GM21526 (cell line): ENCODE data around the gene OR5K4.
"Not testable (repeated sequence)": the region's sequence is repeated elsewhere in the genome, so short reads cannot be mapped to it uniquely, and the experiment has no call there.

Experiments used
- ATAC-seq: cut with Tn5 transposase; IDR thresholded peaks from one replicate; pipeline ENCODE4 v1.9.1; 2021; ENCODE audit warnings: moderate library complexity; ENCODE audit not compliant: unreplicated experiment, low FRiP score

The OR5K4 gene

DNA sequence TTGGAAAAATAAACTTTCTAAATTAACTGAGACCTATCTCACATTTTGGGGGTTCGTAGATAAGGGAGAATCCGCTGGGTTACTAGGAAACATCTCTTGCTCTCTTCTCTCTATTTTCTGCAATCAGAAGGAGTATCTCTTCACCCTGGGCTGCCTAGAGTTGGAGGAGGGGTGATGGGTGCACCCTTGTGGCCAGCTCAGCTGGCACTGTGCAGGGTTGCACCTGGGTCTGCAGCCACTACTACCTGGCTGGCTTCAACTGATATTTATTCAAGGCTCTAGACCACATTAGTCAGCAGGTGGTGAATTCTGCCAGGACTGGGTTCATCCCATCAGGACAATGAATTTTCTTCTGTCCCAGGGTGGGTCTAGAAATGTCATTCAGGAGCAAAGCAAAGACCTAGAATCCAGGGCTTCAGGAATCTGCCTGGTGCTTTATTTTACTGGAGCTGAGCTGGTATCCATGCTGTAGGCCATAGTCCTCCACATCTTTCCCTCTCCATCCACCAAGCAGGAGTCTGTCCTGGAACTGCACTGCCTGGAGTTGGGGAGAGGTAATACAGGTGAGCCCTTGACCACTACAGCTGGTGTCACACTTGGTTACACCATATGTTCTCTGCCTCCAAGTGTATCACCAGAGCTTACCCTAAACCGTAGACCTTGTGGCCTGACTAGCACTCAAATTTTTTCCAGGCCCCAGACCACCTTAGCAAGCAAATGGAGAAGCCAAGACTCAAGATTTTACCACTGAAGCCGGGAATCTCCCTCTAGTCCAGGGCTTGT lies 14.0 kb downstream of the OR5K4 start:
- no peak for ATAC-seq

- ATAC-seq, result no peak
Measured at GRCh38 chr3:98371186-98371585, 17.5 kb downstream of the OR5K4 start.

GRCh38 chr3:98371853-98372252 lies 18.2 kb downstream of the OR5K4 start:
- ATAC-seq, result no peak

DNA sequence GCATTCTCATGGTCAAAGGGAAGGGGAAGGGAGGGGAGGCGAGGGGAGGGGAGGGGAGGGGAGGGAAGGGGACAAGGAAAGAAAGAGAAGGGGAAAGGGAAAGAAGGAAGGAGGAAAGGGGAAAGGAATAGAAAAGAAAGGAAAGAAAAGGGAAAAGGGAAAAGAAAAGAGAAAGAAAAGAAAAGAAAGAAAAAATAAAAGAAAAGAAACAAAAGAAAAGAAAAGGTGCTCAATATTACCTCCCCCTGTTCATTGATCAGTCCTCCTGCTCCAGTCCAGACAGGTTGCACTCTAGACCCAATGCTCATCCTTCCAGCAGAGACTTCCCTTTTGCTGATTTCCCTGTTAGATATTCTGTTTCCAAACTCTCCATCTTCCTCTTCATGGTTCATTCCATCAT lies 18.8 kb downstream of the OR5K4 start:
- ATAC-seq, result no peak

DNA sequence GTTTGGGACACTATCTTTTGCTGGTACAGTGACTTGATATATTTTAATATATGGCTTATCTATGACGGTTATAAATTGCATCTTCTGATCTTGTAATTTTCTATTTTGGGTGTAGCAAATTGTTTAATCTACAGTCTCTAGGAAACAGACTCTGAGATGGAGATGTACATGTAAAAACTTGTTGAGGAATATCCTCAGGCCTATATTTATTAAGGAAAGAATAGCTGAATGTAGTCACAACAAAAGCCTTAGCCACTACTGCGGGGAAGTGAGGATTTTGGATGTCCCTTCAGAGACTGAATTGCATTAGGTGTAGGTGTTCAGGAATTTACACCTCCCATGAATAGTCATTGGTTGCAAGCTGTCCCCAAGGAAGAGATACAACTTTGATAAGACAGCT lies 23.0 kb downstream of the OR5K4 start:
- ATAC-seq, result no peak

- ATAC-seq, result no peak
Measured at GRCh38 chr3:98388147-98388546, 34.5 kb downstream of the OR5K4 start.

DNA sequence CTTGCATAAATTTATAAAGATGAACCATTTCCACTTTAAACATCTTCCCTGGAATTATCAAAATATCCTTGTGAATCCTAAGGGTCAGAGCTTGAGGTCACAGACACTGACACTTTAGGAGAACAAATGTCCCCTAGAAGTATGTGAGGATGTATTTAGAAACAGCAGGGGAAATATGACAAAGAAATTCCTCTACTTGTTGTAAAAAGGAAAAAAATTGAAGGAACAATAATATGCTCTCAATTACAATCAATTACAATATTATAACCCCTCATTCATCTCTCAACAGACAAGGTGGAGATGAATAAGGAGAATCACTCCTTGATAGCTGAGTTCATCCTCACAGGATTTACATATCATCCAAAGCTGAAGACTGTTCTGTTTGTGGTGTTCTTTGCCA lies 36.7 kb downstream of the OR5K4 start, which contains the start of gene OR5K3:
Gene OR5K3, plus strand, starts transcription at position 301 of the 400 bp plus-strand sequence. Its CDS starts 0 bp downstream, at position 301.
- no peak for ATAC-seq

- ATAC-seq, result no peak
Measured at GRCh38 chr3:98395101-98395500, 41.4 kb downstream of the OR5K4 start.

DNA sequence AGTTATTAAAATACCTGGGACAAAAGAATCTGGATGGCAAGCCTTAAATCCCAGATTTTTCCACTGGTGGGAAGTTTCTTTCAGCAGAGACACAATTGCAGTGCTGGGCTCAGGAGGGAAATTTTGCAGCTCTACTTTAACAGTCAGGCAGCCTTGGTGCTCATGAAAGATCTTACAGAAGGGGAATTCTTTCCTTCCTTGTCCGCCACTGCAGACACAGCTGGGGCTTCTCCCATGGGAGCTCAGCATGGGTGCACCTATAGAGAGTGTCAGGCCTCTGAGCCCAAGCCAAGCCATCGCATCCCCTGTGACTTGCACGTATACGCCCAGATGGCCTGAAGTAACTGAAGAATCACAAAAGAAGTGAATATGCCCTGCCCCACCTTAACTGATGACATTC lies 42.8 kb downstream of the OR5K4 start:
- ATAC-seq, result not testable (repeated sequence)

GRCh38 chr3:98398513-98398912 lies 44.9 kb downstream of the OR5K4 start:
- no peak for ATAC-seq

GRCh38 chr3:98402507-98402906 lies 48.9 kb downstream of the OR5K4 start:
- no peak for ATAC-seq

DNA sequence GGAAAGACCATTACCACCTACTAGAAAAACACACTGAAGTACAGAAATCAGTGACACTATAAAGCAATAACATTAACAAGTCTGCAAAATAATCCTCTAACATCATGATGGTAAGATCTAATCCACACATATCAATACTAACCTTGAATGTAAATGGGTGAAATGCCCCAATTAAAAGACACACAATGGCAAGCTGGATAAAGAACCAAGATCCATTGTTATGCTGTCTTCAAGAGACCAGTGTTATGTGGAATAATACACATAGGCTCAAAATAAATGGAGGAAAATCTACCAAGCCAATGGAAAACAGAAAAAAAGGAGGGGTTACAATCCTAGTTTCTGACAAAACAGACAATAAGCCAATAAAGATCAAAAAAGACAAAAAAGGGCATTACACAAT lies 50.4 kb downstream of the OR5K4 start:
- ATAC-seq, result no peak
